Esophagus muscularis mucosa (tissue), 4 donors: Measurements from ENCODE around the gene PAF1.

Experiments used
- CTCF ChIP-seq, 3 experiments: fragments of 200-600 bp in 2 of 3; fragments of 450-650 bp in 1 of 3; sonication (generic) in 2 of 3; IDR thresholded peaks; one replicate each; pipeline ENCODE4 v1.5.1; 2017 to 2019; ENCODE audit warnings: antibody characterized with exemption in 3 of 3, mild to moderate bottlenecking in 2 of 3, moderate library complexity in 1 of 3
- EP300 ChIP-seq: sonication (generic); formaldehyde crosslinking; IDR thresholded peaks from one replicate; pipeline ENCODE4 v1.6.1; 2017; ENCODE audit warnings: antibody characterized with exemption
- POLR2A ChIP-seq: fragments of 450-650 bp; IDR thresholded peaks from one replicate; pipeline ENCODE4 v1.6.1; 2017; ENCODE audit warnings: antibody characterized with exemption, moderate library complexity, mild to moderate bottlenecking, low read depth

- TF ChIP-seq POLR2A: no peak
- TF ChIP-seq EP300: no peak
- no peak for TF ChIP-seq CTCF (IDR thresholded peaks at IDR 0.05)
Observed at GRCh38 chr19:39377373-39378362, 13.2 kb downstream of the PAF1 start.
